Measurements from ENCODE around the gene NKPD1.

DNA sequence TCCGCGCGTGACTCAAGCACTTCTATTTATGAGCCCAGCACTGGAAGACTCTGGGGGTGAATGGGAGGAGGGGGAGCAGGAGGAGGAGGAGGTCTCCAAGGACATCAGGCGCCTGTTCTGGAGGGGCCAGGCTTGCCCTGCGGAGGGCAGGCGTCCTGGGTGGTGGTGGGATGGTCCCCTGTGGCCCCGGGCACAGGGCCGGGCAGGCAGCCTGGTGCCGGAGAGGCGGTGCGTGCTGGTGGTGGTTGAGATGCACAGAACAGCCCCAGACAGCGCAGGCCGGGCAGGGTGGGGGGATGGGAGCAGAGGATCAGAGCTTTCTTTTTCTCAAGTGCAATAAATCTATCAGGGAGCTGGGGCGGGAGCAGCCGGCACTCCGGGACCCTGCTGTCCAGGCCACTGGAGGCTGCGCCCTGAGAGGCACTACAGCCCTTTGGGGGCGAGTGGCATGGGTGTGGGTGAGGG, 14.0 kb downstream of the NKPD1 start:
- TF ChIP-seq, protein P1, sequence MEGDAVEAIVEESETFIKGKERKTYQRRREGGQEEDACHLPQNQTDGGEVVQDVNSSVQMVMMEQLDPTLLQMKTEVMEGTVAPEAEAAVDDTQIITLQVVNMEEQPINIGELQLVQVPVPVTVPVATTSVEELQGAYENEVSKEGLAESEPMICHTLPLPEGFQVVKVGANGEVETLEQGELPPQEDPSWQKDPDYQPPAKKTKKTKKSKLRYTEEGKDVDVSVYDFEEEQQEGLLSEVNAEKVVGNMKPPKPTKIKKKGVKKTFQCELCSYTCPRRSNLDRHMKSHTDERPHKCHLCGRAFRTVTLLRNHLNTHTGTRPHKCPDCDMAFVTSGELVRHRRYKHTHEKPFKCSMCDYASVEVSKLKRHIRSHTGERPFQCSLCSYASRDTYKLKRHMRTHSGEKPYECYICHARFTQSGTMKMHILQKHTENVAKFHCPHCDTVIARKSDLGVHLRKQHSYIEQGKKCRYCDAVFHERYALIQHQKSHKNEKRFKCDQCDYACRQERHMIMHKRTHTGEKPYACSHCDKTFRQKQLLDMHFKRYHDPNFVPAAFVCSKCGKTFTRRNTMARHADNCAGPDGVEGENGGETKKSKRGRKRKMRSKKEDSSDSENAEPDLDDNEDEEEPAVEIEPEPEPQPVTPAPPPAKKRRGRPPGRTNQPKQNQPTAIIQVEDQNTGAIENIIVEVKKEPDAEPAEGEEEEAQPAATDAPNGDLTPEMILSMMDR (IDR thresholded peaks at IDR 0.05 in 2 of 3, conservative IDR thresholded peaks at IDR 0.05 in 1 of 3; ENCODE audit: insufficient read depth in 2 of 3, low read depth in 1 of 3, low read length in 3 of 3): no peak
- TF ChIP-seq RAD21 (CRISPR knock-in tag; conservative IDR thresholded peaks at IDR 0.05 in 1 of 2, IDR thresholded peaks at IDR 0.05 in 1 of 2) (no peak), ZNF586 (CRISPR knock-in tag; conservative IDR thresholded peaks at IDR 0.05) (no peak), ZNF175 (CRISPR knock-in tag; IDR thresholded peaks at IDR 0.05; ENCODE audit: low read depth) (no peak), EZH2 (IDR thresholded peaks at IDR 0.05; ENCODE audit: borderline replicate concordance, low read depth, low read length) (no peak), SIN3B (IDR thresholded peaks at IDR 0.05; ENCODE audit: low read depth) (no peak), FOXJ3 (CRISPR knock-in tag; IDR thresholded peaks at IDR 0.05) (no peak), SMC3 (conservative IDR thresholded peaks at IDR 0.05; ENCODE audit: insufficient read depth, low read depth, low read length) (no peak), POLR2A (conservative IDR thresholded peaks at IDR 0.05) (no peak), BHLHE40 (IDR thresholded peaks at IDR 0.05; ENCODE audit: low read length) (no peak), SP1 (CRISPR knock-in tag; IDR thresholded peaks at IDR 0.05) (no peak), MXI1 (IDR thresholded peaks at IDR 0.05; ENCODE audit: low read depth, low read length) (no peak)
- TF ChIP-seq, protein P2, sequence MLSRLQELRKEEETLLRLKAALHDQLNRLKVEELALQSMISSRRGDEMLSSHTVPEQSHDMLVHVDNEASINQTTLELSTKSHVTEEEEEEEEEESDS (CRISPR knock-in tag; IDR thresholded peaks at IDR 0.05): no peak
- TF ChIP-seq, protein P3, sequence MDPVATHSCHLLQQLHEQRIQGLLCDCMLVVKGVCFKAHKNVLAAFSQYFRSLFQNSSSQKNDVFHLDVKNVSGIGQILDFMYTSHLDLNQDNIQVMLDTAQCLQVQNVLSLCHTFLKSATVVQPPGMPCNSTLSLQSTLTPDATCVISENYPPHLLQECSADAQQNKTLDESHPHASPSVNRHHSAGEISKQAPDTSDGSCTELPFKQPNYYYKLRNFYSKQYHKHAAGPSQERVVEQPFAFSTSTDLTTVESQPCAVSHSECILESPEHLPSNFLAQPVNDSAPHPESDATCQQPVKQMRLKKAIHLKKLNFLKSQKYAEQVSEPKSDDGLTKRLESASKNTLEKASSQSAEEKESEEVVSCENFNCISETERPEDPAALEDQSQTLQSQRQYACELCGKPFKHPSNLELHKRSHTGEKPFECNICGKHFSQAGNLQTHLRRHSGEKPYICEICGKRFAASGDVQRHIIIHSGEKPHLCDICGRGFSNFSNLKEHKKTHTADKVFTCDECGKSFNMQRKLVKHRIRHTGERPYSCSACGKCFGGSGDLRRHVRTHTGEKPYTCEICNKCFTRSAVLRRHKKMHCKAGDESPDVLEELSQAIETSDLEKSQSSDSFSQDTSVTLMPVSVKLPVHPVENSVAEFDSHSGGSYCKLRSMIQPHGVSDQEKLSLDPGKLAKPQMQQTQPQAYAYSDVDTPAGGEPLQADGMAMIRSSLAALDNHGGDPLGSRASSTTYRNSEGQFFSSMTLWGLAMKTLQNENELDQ (CRISPR knock-in tag; IDR thresholded peaks at IDR 0.05; ENCODE audit: borderline replicate concordance): no peak

Data from K562 (cell line).